ENCODE results near the gene SNAPC3. TPM values are rescaled to one million over a fixed set of nuclear protein-coding genes. Genes with fewer than 3 reads are reported as not detected.

SNAPC3 gene
- total RNA-seq, 1 experiment from 2014 or later = 28.0 TPM

DNA sequence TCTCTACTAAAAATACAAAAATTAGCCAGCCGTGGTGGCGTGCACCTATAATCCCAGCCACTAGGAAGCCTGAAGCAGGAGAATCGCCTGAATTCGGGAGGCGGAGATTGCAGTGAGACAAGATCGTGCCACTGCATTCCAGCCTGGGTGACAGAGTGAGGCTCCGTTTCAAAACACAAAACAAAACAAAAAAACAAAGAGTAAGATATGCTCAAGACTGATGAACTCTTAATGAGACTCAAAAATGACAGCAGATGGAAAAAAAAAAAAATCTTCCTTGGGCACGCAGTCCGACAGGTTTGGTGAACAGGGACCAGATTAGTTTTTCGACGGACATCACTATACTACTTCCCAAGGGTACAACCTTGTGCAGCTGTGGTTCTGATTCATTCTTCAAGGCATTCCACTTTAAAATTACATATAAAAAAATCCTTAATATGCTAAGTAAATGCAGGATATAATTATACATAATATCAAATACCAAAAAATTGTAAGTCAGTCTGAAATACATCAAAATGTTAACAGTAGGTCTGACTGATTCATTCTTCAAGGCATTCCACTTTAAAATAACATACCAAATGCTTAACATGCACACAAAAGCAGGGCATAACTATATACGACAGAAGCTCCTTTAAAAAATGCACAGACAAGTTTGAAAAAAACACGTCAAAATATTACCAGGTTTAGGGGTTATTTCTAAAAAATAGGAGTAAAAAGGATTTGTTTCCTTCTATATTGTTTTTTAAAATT lies 75.7 kb downstream of the SNAPC3 start:
- DNase-seq = no peak
- Histone ChIP-seq H2BK12ac (ENCODE audit: insufficient read length, low read depth, low read length) (no peak overlapping the region), H4K20me1 (ENCODE audit: control insufficient read depth, insufficient read depth, insufficient read length) (peaks cover 4% of the 10 kb centered on the region), H3K4me1 (ENCODE audit: insufficient read depth, low read length) (no peaks in the 10 kb centered on the region; the same call in 1 of the 2 replicates), H3K27me3 (ENCODE audit: insufficient read depth, low read length) (no peaks in the 10 kb centered on the region), H2AFZ (ENCODE audit: low read length) (no peak overlapping the region), H2AK5ac (ENCODE audit: insufficient read length, low read length) (no peak overlapping the region), H3T11ph (ENCODE audit: low read length) (no peak overlapping the region), H2BK5ac (ENCODE audit: insufficient read length, low read length) (no peak overlapping the region), H3K56ac (ENCODE audit: insufficient read length, low read depth, low read length) (no peak overlapping the region), H3K27ac (ENCODE audit: insufficient read length, low read depth, low read length) (no peak overlapping the region), H2BK20ac (ENCODE audit: low read depth, low read length, poor library complexity, severe bottlenecking) (no peak overlapping the region), H3K23me2 (ENCODE audit: insufficient read length, low read depth, low read length, poor library complexity, severe bottlenecking) (no peaks in the 10 kb centered on the region), H3K9me3 (ENCODE audit: control insufficient read depth, low read depth, low read length) (no peaks in the 10 kb centered on the region), H3K4me2 (ENCODE audit: insufficient read depth, insufficient read length, low read length) (no peak overlapping the region), H2BK15ac (ENCODE audit: low read depth, low read length) (no peak overlapping the region), H3K9ac (ENCODE audit: extremely low read depth, insufficient read length, low read length) (no peak overlapping the region), H3K18ac (ENCODE audit: insufficient read length, low read depth, low read length) (no peak overlapping the region), H3K23ac (ENCODE audit: insufficient read length, low read depth, low read length) (no peak overlapping the region), H2BK120ac (ENCODE audit: low read depth, low read length, poor library complexity, severe bottlenecking) (no peak overlapping the region), H3K4ac (ENCODE audit: low read depth, low read length) (no peak overlapping the region), H3K79me1 (ENCODE audit: insufficient read depth, low read depth, low read length, poor library complexity, severe bottlenecking) (no peaks in the 10 kb centered on the region), H4K5ac (ENCODE audit: insufficient read length, low read depth, low read length) (no peak overlapping the region), H4K91ac (ENCODE audit: insufficient read length, low read depth, low read length) (no peak overlapping the region), H3K14ac (ENCODE audit: insufficient read depth, low read length) (no peak overlapping the region), H4K8ac (replicated peaks; ENCODE audit: insufficient read length, low read depth, low read length) (no peak overlapping the region), H3K79me2 (ENCODE audit: insufficient read depth, low read length) (peaks cover 31% of the 10 kb centered on the region; the same call in 1 of the 2 replicates)
- TF ChIP-seq, protein P1, sequence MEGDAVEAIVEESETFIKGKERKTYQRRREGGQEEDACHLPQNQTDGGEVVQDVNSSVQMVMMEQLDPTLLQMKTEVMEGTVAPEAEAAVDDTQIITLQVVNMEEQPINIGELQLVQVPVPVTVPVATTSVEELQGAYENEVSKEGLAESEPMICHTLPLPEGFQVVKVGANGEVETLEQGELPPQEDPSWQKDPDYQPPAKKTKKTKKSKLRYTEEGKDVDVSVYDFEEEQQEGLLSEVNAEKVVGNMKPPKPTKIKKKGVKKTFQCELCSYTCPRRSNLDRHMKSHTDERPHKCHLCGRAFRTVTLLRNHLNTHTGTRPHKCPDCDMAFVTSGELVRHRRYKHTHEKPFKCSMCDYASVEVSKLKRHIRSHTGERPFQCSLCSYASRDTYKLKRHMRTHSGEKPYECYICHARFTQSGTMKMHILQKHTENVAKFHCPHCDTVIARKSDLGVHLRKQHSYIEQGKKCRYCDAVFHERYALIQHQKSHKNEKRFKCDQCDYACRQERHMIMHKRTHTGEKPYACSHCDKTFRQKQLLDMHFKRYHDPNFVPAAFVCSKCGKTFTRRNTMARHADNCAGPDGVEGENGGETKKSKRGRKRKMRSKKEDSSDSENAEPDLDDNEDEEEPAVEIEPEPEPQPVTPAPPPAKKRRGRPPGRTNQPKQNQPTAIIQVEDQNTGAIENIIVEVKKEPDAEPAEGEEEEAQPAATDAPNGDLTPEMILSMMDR (conservative IDR thresholded peaks at IDR 0.05) = no peak
- Mint-ChIP-seq H3K4me3 (no peak overlapping the region), H3K27ac (peak overlapping the region in 2 of 3 experiments; percentile 27 to 85; a peak in 3 of 7 replicates), H3K4me1 (peaks cover 22 to 24% of the 10 kb centered on the region in 2 experiments; a peak in 3 of 4 replicates), H3K27me3 (ENCODE audit: low read depth) (no peaks in the 10 kb centered on the region), H3K36me3 (ENCODE audit: insufficient read depth in 1 of 3, low read depth in 3 of 3) (peaks cover 69 to 94% (median 91%) of the 10 kb centered on the region in 3 experiments), H3K9me3 (peaks cover 9 to 18% of the 10 kb centered on the region in 2 experiments)
- WGBS (ENCODE audit: extremely low coverage, insufficient read length, low lambda C conversion rate) = no CpG with 5 or more reads among the region's 13 CpGs

All from H9 (cell line).